ENCODE results near the gene MVB12B. TPM values are rescaled to one million over a fixed set of nuclear protein-coding genes. Genes with fewer than 3 reads are reported as not detected.

MVB12B gene
- total and polyA plus RNA-seq, 2 of the 4 experiments (the other 2 are of a cell fraction) = 2.0 to 4.0 TPM

DNA sequence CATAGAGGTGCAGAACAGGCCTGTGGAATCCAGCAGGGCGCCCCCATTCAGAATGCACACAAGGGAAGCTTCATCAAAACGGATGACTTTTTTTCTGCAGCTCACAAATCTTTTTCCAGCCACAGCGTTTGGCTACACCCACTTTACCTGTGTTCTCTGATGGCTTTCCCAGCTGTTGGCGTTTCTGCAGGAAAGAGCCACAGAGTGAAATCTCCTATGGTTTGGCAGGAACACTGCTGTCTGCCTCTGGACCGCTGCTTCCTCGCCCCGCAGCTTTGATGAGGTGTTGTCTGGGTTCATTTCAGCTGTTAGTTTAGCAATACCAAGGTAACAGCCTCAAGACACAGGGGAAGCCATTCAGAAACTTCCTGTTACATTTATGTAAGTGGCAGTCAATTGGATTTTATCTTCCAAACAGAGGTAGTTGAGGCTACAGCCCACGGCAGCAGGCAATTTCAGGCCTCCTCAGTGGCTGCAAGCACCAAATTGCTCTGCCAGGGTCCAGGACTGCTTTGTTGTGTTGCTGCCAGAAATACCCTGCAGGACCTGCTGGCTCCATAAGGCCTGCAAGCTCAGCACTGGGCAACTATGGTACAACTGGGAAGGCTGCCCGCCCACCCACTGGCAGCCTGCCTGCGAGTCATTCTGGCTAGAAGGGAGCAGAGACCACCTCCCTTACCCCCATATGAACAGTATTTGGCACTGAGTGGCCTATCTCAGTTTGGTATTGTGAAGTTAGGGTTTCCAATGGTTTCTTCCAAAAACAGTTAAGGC is 96.7 kb downstream of the MVB12B start:
- no peak overlapping the region for H2AK5ac ChIP-seq (ENCODE audit: low read depth, low read length)
- ChIA-PET POLR2A (ENCODE audit: unreplicated experiment) (no interaction called here), CTCF (interaction anchor here (1.0 kb wide), 1 partner anchor 11 kb away, joined by 3 read pairs; no protein-coding TSS in a partner anchor)
- H3K4me2 ChIP-seq (ENCODE audit: low read depth, low read length) = no peak overlapping the region
- no peak overlapping the region for H4K5ac ChIP-seq (ENCODE audit: low read depth, low read length)
- no peak overlapping the region for H4K91ac ChIP-seq (ENCODE audit: insufficient read depth, low read depth, low read length)
- no peak overlapping the region for H2BK20ac ChIP-seq (ENCODE audit: low read depth, low read length)
- no peak overlapping the region for H3K9ac ChIP-seq (ENCODE audit: low read depth, low read length)
- H2BK5ac ChIP-seq (ENCODE audit: low read depth, low read length, poor library complexity, severe bottlenecking) = no peak overlapping the region
- dilution Hi-C loops (cut with HindIII; ENCODE audit: low sequenced_read_pairs, unreplicated experiment) (no loop called here), in situ Hi-C loops (cut with MboI; ENCODE audit: low sequenced_read_pairs) (no loop called here), intact Hi-C loops (cut with micrococcal nuclease) (no loop called here)
- no peak overlapping the region for H2AFZ ChIP-seq (replicated peaks; ENCODE audit: low read length, poor library complexity)
- H3K4me3 ChIP-seq (ENCODE audit: insufficient read depth, low read depth, low read length) = no peak overlapping the region
- no peaks in the 10 kb centered on the region for H3K79me1 ChIP-seq (ENCODE audit: low read depth in 1 of 2, low read length in 2 of 2)
- WGBS, 2 experiments (ENCODE audit: extremely low coverage in 2 of 2, insufficient read length in 1 of 2) = 74% methylated on average over 4 of the region's 10 CpGs; no CpG with 5 or more reads in 1 of the 2 experiments
- H3K14ac ChIP-seq (replicated peaks; ENCODE audit: low read depth, low read length) = no peak overlapping the region
- H2AK9ac ChIP-seq (replicated peaks; ENCODE audit: low read depth, low read length, poor library complexity) = no peak overlapping the region
- H3K36me3 ChIP-seq (ENCODE audit: control insufficient read depth, insufficient read depth, low read length) = peaks cover 3% of the 10 kb centered on the region; the same call in 1 of the 2 replicates
- H3K23ac ChIP-seq (ENCODE audit: low read depth, low read length) = no peak overlapping the region
- H4K8ac ChIP-seq (ENCODE audit: low read depth in 2 of 2, low read length in 2 of 2) = no peak overlapping the region
- H2BK15ac ChIP-seq (ENCODE audit: low read depth, low read length) = no peak overlapping the region
- H3K4me1 ChIP-seq (ENCODE audit: control insufficient read depth, insufficient read depth, low read length) = no peaks in the 10 kb centered on the region
- ATAC-seq (ENCODE audit: low read depth) (no peak), DNase-seq (no peak)
- no peak overlapping the region for H3K56ac ChIP-seq (ENCODE audit: extremely low read depth, insufficient read depth, low read length)
- no TSS peak for BruUV-seq (replicated peaks)
- no peaks in the 10 kb centered on the region for H4K20me1 ChIP-seq (ENCODE audit: insufficient read depth, low read length)
- H3K9me3 ChIP-seq (ENCODE audit: control insufficient read depth, insufficient read depth, low read length) = no peaks in the 10 kb centered on the region
- H3K9me1 ChIP-seq (ENCODE audit: insufficient read depth, low read length) = no peaks in the 10 kb centered on the region
- no peak overlapping the region for H3K4ac ChIP-seq (ENCODE audit: low read depth, low read length)
- H2BK120ac ChIP-seq (ENCODE audit: low read depth, low read length) = no peak overlapping the region
- no peak for TF ChIP-seq RFX5 (IDR thresholded peaks at IDR 0.05; ENCODE audit: low read depth, low read length)
- no peaks in the 10 kb centered on the region for H3K27me3 ChIP-seq (ENCODE audit: control insufficient read depth, insufficient read depth, low read length)
- no peak overlapping the region for H3K27ac ChIP-seq (ENCODE audit: insufficient read depth, low read length)
- H3K18ac ChIP-seq (ENCODE audit: low read depth, low read length) = no peak overlapping the region
